Bladder microvascular endothelial cell (primary cell): ENCODE results near the gene RGN. TPM values are rescaled to one million over a fixed set of nuclear protein-coding genes. Genes with fewer than 3 reads are reported as not detected.

Experiments used
- total RNA-seq: library from RNA; depleted of rRNA; stranded (reverse); fragments of >200 nt; gene quantifications from 2 replicates; pipeline ENCODE4 v1.2.3, GENCODE V29; 2014

Gene RGN
- under 0.01 and 0.57 TPM in 2 replicates for total RNA-seq

DNA sequence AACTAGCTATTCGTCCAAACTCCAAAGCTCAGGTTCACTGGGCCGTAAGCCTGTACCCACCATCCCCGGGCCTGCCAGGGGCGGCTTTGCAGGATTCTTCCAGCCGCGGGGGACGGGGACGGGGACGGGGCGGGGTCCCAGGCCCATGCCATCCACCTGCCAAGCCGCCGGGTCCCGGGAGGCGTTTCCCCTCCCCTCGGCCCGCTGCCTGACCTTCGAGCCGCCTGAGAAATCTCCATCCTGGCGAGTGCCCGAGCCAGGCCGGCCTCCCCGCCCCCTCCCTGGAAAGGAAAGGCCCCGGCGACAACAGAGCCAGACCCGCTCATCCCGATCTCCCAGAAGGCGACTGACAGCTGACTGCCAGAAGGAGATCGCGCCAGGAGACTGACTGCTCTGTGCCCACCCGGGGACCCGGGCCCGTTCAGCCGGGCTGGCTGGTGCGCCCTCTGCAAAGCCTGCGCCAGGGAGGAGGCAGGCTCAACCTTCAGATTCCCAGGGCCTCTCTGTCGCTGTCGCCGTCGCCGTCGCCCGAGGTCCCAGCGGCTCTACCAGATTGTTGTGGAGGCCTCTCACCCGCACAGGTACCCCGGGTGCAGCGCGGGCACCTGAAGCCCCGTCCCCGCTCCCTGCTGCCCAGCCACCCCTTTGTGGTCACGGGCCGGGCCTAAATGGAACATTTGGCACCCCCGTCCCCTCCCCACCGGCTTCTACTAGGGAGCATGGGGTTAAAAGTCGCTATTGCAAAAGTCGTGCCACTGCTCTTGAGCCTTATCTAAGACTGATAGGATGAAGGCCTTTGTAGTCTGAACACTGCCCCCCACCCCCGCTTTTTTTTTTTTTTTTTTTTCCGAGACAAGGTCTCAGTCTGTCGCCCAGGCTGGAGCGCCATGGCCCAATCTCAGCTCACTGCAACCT lies at the start of gene RGN:
RGN (plus strand) TSS at position 315 of the 915 bp plus-strand sequence. CDS start 2,702 bp downstream, outside the sequence.

Other genes starting within 250 kb of the RGN start
- gene RP2, start 241.4 kb upstream of the RGN start, total RNA-seq = 24.8 and 31.3 TPM in 2 replicates
- gene JADE3, start 166.0 kb upstream of the RGN start, total RNA-seq = 6.8 and 13.5 TPM in 2 replicates
- 51.6 and 66.5 TPM in 2 replicates for gene NDUFB11, start 66.3 kb downstream of the RGN start, total RNA-seq
- 51.5 and 64.1 TPM in 2 replicates for gene RBM10, start 66.8 kb downstream of the RGN start, total RNA-seq
- gene UBA1, start 115.4 kb downstream of the RGN start, total RNA-seq = 92.1 and 138 TPM in 2 replicates
- 38.7 and 85.8 TPM in 2 replicates for gene CDK16, start 140.2 kb downstream of the RGN start, total RNA-seq
- 20.9 and 54.1 TPM in 2 replicates for gene USP11, start 154.6 kb downstream of the RGN start, total RNA-seq